Activated CD4-positive, alpha-beta T cell treated with anti-CD3 and anti-CD28 coated beads, Interleukin-2, amount 50 U/mL, for 16 hours (primary cell): ENCODE results near the gene ITIH6.
"Not testable (repeated sequence)": the region's sequence is repeated elsewhere in the genome, so short reads cannot be mapped to it uniquely, and the experiment has no call there.

Experiments used
- DNase-seq: peaks from one replicate; pipeline ENCODE4 v3.0.0-alpha.2; 2020

ITIH6 gene, protein sequence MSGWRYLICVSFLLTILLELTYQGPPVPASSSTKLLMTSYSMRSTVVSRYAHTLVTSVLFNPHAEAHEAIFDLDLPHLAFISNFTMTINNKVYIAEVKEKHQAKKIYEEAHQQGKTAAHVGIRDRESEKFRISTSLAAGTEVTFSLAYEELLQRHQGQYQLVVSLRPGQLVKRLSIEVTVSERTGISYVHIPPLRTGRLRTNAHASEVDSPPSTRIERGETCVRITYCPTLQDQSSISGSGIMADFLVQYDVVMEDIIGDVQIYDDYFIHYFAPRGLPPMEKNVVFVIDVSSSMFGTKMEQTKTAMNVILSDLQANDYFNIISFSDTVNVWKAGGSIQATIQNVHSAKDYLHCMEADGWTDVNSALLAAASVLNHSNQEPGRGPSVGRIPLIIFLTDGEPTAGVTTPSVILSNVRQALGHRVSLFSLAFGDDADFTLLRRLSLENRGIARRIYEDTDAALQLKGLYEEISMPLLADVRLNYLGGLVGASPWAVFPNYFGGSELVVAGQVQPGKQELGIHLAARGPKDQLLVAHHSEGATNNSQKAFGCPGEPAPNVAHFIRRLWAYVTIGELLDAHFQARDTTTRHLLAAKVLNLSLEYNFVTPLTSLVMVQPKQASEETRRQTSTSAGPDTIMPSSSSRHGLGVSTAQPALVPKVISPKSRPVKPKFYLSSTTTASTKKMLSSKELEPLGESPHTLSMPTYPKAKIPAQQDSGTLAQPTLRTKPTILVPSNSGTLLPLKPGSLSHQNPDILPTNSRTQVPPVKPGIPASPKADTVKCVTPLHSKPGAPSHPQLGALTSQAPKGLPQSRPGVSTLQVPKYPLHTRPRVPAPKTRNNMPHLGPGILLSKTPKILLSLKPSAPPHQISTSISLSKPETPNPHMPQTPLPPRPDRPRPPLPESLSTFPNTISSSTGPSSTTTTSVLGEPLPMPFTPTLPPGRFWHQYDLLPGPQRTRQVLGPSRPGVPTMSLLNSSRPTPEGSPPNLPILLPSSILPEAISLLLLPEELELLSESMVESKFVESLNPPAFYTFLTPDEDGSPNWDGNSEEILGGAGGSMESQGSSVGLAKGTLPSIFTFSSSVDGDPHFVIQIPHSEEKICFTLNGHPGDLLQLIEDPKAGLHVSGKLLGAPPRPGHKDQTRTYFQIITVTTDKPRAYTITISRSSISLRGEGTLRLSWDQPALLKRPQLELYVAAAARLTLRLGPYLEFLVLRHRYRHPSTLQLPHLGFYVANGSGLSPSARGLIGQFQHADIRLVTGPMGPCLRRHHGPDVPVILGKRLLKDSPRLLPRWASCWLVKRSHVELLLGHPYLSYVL

DNA sequence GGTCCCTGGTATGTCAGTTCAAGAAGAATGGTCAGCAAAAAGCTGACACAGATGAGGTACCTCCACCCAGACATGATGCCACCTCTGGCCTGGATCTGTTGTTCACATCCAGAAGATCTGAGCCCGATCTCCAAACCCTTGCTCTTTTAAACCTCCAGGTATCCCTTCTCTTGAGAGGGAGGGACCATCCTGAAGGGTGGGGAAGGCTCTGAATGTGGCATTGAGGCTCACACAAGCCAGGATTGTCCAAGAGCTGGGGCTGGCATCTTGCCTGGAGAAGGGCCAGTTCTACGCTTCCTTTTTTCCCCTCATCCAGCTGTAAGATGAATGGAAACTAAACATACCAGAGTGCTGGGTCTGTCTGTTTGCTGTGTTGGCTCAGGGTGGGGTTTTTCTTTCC is at the start of gene ITIH6:
TSS of gene ITIH6 (minus strand) at position 119 of the 400 bp plus-strand sequence. CDS start at position 74, 45 bp downstream.
- DNase-seq = no peak

DNA sequence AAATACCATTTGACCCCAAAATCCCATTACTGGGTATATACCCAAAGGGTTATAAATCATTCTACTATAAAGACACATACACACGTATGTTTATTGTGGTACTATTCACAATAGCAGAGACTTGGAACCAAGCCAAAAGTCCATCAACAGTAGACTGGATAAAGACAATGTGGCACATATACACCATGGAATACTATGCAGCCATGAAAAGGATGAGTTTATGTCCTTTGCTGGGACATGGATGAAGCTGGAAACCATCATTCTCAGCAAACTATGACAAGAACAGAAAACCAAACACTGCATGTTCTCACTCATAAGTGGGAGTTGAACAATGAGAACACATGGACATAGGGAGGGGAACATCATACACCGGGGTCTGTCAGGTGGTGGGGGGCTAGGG is 49.6 kb upstream of the ITIH6 start:
- DNase-seq = not testable (repeated sequence)

DNA sequence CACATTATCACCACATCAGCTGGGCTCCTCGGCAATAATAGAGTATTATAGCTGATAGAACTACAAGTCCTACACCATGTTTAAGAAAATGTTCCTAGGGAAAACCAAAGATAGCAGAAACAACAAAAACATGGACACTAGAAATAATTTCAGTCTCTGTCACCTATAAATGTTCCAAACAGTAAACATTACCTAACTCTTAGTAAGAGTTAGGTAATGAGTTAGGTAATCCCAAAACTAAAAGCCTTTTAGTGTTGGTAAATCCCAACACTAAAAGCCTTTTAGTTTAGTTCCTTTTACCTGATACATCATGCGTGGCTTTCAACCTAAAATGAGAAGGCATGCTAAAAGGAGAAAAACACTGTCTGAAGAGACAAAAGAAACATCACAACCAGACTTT is 45.0 kb upstream of the ITIH6 start:
- no peak for DNase-seq

DNA sequence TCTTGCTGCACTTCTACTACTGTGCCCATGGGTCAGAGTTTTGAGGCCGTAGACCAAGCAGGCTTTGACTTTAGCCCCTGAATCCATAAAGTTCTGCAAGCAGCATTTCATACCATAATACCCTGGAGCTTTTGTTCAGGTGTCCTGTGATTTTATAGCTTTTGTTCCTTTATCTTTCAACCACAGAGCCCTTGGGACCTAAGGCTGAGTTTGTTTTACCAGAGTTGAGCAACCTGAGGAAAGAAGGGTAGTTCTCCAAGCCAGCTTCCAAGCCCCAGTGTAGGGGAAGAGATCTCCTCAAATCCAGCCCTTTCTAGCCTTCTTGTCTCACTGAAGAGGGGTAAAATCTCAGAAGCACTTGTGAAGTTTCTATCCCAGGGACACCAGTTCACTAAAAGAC is 44.6 kb upstream of the ITIH6 start:
- DNase-seq = no peak

DNA sequence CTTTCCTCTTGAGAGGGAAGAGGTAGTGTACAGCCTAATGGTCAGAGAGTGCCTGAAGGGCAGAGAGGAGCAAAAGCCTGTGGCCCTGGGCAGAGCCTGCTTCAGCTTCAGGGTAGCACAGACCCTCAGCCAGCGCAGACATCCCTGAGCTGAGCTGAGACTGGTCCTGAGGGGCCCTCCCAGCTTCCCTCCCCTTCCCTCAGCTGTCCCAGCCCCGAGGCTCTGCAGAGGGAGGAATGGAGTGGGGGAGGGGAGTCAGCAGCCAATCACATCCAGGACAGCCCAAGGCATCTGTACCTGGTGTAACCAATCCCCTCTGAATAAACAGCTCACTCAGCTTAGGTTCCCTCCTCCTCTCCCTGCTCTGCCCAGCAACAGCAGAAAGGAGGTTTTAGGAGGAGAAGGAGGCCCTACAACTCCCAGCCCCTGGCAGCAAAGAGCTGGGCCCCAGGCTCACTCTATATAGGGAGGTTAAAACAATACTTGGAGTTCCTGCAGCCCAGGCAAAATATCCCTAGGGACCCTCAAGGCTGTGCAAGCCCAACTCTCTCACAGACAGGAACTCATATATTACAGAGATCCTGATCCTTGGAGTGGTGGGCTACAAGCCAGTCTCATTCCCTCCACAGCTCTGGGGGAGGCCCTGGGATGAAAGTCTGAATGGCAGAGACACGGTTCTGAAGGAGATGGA is 43.3 kb upstream of the ITIH6 start:
- not testable (repeated sequence) for DNase-seq

DNA sequence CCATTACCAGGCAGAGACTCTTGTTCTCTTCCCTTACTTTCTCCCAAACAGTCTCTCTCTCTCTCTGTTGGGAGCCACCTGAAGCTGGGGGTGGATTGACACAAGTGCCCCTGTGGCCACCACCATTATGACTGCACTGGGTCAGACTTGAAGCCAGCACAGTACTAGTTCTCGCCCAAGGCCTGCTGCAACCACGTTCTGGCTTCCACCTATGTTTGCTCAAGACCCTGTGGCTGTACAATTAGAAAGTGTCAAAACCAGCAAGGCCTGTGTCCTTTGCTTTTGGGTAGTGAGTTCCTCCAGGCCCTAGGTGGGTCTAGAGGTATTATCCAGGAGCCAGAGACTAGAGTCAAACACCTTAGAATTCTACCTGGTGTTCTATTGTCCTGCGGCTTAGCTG is 40.5 kb upstream of the ITIH6 start:
- DNase-seq = no peak

DNA sequence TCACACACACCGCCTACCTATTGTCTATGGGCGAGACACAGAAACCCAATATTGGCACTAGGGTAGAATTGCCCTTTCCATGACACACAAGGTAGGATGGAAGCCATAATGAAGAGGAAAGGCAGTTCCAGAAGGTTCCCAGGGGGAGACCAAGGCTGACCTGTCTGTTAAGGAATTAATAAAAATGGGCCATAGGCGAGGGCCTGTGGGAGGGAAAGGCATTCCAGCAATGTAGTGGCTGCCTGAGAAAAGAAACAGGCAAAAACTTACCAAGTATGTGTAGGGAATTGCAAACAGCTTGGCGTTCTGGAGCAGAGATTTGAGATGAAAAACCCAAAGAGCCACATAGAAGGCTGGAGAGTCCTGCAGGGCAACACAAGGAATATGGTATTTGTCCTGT is 28.5 kb upstream of the ITIH6 start:
- no peak for DNase-seq

DNA sequence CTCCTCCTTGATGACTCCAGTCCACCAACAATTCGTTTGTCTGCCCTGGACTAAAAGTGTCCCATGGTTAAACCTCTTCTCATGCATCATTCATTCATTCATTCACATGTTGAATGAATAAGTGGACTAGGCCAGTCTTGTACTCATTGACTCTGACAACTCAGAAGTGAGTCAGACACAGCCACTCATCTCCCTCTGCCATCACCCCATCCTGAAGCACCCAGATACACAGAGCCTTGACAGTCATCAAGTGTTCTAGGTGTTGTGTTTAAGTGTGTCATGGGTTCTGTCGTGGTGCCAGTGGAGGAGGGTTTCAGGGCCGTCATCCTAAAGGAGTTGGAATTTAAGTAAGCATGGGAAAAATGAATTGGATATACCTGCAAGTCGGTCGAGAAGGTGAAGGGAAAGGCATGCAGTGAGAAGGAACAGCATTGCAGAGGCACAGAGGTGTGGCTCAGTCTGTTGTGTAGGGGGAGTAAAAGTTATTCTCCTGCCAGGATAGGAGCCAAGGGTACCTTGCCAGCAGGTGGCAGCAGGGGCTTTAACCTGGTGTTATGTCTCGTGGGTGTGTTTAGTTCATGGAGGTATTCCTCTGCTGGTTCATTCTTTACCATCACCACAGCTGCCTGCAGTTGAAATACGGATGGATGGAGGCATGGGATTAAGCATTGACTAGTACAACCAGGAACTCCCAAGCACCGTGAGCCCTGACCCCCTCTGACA is 27.8 kb upstream of the ITIH6 start:
- DNase-seq = no peak

DNA sequence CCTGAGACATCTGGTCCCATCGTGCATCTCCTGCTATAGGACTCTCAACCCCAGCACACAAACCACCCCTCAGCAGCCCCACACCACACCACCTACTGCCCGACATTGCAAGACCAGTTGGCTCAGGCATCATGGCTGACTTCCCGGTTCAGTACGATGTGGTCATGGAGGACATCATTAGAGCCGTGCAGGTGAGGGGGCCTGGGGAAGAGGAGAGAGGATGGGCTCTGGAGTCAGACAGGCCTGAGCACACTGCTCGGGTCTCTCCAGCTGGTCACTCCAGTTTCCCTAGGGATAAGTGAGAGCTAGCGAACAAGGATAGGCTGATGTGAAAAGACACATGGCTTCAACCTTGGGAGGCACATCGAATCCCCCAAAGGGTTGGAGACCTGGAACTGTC is 26.7 kb upstream of the ITIH6 start:
- no peak for DNase-seq

DNA sequence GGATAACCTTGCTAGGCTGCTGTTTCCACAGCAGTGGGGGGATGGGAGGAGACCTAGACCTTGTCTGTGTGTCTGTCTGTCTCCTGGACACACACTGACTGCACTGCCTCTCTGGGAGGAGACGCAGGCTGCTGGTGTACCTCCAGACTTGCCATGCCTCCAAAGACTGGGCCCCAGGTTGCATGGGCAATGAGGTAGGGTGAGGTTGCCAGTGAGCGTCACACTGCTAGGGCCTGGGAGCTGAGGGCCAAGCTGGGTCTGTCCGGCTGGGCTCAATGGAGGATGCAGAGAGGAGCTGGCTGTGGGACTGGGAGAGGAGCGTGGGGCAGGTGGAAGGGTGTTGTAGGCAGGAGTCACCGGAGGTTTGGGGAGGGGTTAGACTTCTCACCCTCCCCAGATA is 26.1 kb upstream of the ITIH6 start:
- no peak for DNase-seq

DNA sequence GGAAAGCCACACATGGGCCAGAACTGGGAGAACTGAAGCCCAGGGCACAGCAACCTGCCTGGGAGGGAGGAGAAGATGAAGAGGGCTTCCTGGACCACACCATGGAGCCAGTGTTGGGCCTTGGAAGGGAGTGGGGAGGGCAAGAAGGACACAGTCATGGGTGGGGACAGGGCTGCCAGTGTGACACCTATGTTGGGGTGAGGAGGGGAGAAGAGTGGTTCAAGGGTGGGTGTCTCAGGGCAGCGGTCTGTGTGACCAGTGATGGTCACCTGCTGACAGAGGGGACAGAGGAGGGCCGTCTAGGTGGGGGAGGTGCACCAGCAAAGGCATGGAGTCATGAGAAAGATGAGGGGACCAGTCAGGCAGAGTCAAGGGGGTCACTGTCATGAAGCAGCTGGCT is 23.3 kb upstream of the ITIH6 start:
- DNase-seq = no peak

DNA sequence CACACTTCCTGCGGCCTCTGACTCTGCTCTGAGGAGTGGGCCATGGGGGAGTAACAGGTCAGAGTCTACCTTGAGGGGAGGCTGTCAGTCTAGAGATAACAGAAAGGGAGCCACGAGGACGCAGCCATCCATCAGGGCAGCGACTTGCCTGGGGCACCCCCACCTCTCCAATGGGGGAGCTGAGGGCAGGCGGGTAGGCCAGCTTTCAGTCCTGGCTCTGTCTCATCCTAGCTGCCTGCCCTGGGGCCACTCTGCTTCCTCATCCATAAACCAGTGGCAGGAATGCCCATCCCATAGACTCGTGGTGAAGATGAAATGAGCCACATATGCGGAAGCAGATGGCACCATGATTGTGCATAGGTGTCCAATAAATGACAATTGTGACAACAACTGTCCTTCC is 22.7 kb upstream of the ITIH6 start:
- no peak for DNase-seq

DNA sequence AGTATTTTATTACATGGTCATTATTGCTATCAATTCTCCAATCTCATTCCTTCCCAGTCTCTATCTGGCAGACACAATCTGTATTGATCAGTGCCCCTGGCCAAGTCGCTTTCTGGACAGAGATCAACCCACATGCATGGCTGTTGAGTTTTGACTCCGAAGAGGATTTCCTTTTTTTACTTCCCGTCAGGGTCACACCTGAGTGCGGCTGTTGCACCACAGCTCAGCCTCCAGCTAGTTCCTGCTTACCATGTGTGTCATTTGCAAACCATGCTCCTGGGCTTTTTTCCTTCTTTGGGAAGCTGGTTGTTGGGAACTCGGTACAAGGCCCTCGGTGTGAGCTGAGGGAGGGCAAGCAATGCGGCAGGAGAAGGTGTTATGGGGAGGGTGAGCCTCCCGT is 21.1 kb upstream of the ITIH6 start:
- no peak for DNase-seq

DNA sequence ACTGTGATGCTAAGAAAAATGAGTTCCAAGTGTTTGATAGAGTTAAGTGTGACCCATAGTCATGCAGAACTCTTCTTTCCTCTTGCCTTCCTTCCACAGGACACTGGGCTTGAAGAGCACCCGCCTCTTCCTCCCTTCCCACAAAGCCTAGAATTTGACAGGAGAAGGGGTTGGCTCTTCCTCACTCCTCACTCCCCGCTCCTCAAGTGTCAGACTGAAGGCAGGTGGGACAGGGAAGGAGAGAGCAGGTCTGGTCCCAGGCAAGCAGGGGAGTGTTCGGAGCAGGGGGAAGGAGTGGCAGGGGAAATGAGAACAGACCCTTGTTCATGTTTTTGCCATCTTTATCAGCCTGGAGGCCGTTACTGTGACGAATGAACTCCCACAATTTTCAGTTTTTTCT is 20.2 kb upstream of the ITIH6 start:
- DNase-seq = no peak

DNA sequence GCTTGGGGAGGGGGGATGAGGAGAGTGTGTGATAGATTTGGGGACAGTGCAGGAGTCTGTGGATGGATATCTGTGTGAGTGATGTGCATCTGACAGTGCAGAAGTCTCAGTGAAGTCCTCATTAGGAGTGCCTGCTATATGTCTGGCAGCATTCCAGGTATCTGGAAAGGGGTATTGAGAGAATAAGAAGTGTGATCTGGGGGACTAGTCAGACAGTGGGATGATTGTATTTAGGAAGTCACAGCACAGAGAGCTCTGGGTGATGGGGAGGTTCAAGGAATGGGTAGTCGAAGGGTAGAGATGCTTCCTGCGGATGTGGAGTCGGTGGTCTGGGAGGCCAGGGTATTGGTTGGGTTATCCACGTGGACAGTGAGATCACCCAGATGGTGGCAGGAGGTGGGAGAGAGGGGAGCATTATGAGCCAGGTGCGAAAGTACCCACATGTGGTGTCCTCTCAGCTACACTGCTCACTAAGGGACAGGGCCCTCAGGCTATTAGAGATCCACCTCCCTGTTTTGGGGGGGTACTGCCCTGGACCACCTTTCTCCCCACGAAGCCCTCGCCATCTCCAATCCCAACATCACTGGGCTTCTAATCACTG is 19.3 kb upstream of the ITIH6 start:
- no peak for DNase-seq

DNA sequence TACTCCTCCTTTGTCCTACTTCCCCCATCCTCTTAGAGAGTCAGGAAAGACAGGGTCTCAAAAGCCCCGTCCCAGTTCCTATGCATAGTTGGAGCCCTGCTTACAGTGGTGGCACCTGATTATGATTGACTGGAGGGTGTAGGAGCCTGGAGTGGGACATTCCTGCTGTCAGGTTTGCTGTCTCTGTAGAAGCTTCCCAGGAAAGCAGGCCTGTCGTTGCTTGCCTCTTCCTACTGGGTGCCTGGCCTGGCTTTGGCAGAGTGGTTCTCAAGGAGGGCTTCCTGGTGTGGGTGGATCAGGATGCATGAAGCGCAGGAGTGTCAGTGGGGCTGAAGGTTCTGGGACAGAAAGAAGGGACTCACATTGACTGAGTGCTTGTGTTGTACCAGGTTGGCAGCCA is 14.3 kb upstream of the ITIH6 start:
- no peak for DNase-seq

DNA sequence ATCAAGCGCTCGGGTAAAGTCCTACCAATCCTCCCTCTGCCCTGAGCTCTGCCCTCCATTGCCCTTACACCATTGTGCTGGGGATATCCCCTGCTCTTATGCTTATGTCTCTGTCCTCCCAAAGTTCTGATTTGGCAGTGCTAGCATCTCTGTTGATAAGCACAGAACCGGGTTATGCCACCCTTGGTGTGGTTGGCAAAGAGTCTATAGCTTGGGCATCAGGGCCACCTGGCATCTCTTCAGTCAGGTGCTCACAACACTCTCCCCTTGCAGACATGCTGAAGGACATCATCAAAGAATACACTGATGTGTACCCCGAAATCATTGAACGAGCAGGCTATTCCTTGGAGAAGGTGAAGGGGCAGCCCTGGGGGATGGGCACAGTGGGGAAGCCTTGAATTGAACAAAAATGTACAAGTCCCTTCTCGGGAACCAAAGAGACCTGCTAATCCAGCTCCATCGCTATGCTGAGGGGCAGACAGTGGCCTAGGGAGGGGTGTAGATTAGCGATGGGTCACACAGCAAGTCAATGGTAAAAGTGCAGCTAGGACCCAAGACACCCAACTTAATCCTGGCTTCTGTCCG is 13.3 kb upstream of the ITIH6 start:
- DNase-seq = no peak

DNA sequence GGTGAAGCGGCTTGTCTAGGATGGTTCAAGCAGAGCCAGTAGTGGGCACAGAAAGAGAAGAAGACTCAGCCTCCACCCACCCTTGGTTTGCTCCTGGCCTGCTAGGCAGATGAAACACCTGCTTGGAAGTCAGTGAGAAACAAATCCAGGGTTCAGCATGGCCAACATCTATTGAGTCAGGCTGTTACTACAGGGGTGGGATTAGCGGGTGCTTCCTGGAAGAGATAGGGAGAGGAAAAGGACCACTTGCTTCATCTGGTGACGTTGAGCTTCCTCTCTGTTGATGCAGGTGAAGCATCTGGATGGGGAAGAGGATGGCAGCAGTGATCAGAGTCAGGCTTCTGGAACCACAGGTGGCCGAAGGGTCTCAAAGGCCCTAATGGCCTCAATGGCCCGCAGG is 12.5 kb upstream of the ITIH6 start:
- DNase-seq = no peak

DNA sequence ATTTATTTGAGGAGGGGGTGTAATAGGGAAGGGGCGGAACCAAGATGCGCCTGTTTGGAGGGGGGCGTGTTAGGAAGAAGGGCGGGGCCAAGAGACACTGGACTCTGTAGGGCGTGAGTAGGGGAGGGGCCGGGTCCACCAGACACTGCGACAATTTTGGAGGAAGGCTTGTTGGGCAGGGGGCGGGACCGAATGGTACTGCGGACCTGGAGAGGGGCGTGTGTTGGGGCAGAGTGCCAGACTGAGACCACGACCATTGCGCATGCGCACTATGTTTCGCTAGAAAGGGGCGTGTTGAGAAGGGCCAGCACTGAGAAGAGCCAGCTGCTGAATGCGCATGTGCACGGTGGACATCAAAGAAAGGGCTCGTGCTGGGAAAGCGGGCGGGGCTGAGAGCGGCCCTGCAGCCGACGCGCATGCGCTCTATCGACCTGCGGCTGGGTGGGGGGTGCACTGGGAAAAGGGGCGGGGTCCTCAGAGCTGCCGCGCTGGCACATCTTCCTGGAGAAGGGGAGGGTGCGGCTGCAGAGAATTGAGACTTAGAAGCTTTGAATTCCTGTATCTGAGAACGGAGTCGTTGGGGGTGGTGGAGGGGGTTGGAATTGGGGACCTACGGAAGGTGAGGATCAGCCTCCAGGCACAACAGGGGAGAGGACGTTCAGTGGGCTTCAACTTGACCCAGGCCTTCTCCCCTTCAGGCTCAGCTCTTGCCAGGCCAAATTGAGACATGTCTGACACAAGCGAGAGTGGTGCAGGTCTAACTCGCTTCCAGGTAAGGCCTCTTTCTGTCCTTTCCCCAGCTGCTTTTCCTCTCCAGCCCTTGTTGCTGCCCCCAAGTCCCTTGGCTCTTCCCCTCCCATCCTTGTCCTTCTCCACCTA is 10.8 kb upstream of the ITIH6 start:
- DNase-seq = peak; percentile 93

DNA sequence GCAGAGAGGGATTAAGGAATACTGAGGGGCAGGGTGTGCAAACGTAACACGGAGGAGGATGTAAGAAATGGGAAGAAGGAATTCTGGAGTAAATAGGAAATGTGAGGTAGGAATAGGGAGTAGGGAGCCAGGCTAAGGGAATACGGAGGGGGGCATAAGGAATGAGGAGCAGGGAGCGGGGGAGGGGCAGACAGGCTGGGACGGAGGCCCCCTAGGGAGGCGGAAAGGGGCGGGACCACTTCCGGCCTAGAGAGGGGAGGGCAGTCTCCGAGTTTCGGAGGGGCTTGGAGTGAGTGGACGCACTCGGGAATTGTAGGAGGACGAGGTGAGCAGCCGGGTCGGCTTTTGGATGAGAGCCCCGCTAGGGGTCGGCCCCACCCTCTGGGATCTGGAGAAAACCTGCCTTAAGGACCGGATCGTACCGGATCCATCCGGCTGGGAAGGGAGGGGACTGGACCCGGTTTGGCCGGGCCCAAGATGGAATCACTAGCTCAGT is 10.1 kb upstream of the ITIH6 start:
- peak; percentile 4 for DNase-seq
